GM21825 (cell line): ENCODE measurements around the gene HIRIP3.
"Not testable (repeated sequence)": the region's sequence is repeated elsewhere in the genome, so short reads cannot be mapped to it uniquely, and the experiment has no call there.

ENCODE experiments used
- ATAC-seq: cut with Tn5 transposase; IDR thresholded peaks from one replicate; pipeline ENCODE4 v1.9.1; 2021; ENCODE audit warnings: mild to moderate bottlenecking, moderate library complexity; ENCODE audit not compliant: unreplicated experiment

Gene HIRIP3

DNA sequence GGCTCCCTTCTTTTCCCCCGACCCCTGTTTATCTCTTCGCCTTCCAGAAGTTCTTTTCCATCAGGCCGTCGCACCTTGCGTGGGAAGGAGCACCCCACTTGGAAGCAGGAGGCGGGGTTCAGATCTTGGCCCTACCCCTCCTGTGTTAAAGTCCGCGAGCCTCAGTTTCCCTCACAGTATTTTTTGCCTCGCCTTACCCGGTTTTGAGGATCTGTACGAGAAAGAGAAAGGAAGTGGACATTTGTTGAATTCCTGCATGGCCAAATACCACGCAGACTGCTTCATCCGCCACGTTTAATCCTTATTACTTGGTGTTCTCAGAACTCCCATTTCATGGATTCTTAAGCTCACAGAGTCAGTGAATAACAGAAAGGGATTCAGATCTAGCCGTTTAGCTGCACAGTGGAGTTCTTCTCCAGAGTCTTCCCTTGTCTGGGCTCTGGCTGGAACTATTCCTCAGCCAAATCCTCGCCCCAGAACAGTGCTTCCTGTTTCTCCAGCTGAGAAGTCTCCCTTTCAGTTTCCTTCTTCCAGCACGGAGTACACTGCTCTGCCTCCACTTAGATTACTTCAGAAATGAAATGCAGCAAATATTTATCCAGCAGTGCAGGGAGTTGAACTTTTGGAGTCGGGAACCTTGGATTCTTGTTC is 32.9 kb downstream of the HIRIP3 start:
- no peak for ATAC-seq

DNA sequence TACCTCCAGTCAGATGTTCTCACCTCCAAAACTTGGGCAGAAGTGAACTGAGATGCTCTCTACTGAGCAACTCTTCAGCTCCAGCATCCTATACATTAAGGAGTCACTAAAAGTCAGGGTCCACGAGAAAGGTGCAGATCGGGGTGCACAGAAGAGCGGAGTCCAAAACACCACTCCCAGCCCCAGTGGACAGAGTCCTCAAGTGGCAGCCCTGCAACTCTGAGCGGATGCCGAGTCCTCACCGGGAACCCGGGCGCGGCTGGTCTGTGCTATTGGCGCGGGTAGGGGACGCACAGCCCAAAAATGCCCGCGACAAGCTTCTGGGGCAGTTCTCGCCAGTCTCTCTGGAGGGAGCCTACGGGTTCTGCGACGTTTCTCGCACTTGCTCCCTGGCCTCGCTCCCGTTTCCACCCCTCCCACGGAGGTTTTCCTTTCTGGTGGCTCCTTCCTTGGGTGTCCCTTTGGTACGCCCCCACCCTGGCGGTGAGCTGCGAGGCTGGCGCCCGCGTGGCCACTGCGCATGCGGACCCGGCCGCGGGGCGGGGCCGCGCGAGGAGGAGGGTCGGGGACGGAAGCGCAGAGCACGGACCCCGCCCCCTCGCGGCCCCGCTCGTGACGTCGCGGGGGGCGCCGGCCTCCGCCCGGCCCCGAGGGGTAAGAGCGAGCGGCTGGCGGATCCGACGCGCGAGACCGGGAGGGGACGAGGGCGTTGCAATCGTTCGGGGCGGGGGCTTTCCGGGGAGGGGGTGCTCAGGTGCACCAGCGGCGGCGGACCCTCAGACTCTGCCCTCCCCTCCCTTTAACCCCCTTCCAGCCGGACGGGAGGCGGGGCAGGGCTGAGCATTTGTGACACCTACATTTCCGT is 33.7 kb downstream of the HIRIP3 start, which contains the start of gene TMEM219:
Gene TMEM219 (plus strand): TSS at position 601 of the 865 bp plus-strand sequence. CDS start 1,065 bp downstream, outside the sequence.
- peak; percentile 86 for ATAC-seq

- ATAC-seq, result no peak
These were observed 34.3 kb downstream of the HIRIP3 start for GRCh38 chr16:29961127-29961478.

- not testable (repeated sequence) for ATAC-seq
These were observed 35.6 kb downstream of the HIRIP3 start for GRCh38 chr16:29959821-29960220.

DNA sequence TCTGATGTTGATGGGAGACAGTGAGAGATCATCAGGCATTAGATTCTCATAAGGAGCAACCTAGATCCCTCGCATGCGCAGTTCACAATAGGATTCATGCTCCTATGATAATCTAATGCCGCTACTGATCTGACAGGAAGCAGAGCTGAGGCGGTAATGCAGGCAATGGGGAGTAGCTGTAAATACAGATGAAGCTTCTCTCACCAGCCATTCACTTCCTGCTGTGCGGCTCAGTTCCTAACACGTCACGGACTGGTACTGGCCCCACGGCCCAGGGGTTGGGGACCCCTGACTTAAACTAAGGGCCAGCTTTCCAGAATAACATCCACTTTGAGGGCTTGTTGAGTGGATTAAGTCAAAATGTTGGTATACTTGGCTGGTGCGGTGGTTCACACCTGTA is 36.1 kb downstream of the HIRIP3 start:
- ATAC-seq, result no peak

DNA sequence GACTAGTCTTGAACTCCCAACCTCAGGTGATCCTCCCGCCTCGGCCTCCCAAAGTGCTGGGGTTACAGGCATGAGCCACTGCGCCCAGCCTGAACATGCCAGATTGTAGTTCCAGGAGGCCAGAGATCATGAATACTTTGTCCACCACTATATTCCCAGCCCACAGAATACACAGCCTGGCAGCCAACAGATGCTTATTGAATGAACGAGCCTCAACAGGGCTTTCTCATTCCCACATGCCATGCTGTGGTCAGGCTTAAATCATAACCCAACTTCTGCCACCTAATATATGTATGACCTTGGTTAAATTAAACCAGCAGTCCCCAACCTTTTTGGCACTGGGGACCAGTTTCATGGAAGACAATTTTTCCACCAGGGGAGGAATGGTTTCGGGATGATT is 36.7 kb downstream of the HIRIP3 start:
- no peak for ATAC-seq

GRCh38 chr16:29951625-29952365 is 43.6 kb downstream of the HIRIP3 start:
- no peak for ATAC-seq

DNA sequence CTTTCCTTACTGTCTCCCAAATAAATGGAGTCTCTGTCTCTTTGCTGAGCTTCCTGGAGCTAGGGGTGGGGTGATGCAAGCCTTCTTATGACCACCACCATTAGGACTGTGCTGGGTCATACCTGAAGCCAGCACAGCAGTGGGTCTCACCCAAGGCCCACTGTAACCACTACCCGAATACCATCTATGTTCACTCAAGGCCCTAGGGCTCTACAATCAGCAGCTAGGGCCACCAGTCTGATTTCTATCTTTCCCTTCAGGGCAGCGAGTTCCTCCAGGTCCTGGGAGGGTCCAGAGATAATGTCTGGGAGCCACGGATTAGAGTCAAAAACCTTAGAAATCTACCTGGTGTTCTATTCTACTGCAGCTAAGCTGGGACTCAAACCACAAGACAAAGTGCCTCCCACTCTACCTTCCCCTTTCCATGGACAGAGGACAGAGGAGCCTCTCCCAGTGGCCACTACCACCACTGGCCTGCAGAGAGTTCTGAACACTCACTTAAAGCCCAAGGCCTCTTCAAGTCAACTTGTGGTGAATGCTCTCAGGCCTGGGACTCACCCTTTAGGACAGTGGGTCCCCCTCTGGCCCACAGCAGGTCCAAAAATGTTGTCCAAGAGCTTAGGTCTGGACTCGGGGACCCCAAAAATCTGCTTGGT is 44.5 kb downstream of the HIRIP3 start:
- no peak for ATAC-seq

DNA sequence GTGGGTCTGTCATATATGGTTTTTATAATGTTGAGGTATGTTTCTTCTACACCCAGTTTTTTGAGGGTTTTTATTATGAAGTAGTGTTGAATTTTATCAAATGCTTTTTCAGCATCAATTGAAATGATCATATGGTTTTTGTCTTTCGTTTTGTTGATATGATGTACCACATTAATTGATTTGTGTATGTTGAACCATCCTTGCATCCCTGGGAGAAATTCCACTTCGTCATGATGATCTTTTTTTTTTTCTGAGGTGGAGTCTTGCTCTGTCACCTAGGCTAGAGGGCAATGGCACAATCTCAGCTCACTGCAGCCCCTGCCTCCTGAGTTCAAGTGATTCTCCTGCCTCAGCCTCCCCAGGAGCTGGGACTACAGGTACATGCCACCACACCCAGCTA is 47.5 kb downstream of the HIRIP3 start:
- no peak for ATAC-seq

DNA sequence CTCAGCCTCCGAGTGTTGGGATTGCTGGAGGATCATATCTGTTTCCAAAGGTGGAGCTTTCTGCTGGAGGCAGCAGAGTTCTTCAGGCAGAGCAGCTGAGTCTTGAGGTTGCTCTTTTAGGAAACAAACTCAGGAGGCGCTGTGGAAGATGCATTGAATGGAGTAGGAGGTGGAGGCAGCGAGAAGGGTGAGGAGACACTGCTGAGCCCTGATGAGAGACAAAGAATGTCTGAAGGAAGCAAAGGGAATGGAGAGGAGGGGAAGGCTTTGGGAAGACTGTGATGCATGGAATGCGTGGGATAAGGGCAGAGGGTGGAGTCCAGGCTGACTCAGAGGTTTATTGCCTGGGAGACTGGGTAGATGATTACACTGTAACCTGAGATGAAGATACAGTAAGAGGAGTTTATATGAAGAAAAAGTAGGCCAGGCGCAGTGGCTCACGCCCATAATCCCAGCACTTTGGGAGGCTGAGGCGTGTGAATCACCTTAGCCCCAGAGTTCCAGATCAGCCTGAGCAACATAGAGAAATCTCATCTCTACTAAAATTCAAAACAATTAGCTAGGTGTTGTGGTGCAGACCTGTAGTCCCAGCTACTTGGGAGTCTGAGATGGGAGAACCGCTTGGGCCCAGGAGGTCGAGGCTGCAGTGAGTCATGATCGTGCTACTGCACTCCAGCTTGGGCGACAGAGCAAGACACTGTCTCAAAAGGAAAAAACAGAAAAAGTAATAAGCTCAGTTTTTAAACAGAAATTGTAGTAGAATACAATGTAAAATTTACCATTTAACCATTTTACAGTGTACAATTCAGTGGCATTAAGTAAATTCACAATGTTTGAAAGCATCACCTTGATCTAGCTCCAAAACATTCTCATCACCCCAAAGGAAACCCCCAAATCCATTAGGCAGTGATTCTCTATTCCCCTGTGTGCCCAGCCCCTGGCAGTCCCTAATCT is 51.3 kb downstream of the HIRIP3 start:
- ATAC-seq, result no peak
